H7 (cell line): ENCODE results near the gene SERPINB1. TPM values are rescaled to one million over a fixed set of nuclear protein-coding genes. Genes with fewer than 3 reads are reported as not detected.
"Not testable (repeated sequence)": the region's sequence is repeated elsewhere in the genome, so short reads cannot be mapped to it uniquely, and the experiment has no call there.

Source experiments
- DNase-seq: peaks from one replicate; pipeline ENCODE4 v3.0.0; 2012
- H3K27me3 ChIP-seq: 2 replicates; pipeline ENCODE4 v1.6.0; 2011; ENCODE audit warnings: mild to moderate bottlenecking, low read length; ENCODE audit not compliant: control insufficient read depth, insufficient read depth
- H3K36me3 ChIP-seq: replicated peaks from 2 replicates; pipeline ENCODE4 v1.5.1; 2011; ENCODE audit warnings: low read length; ENCODE audit not compliant: control insufficient read depth, insufficient read depth
- H3K4me3 ChIP-seq: 2 replicates; pipeline ENCODE4 v1.5.1; 2011; ENCODE audit warnings: low read depth, mild to moderate bottlenecking, control low read depth, low read length, moderate library complexity; ENCODE audit not compliant: insufficient read depth
- total RNA-seq: library from RNA; depleted of rRNA; stranded (reverse); fragments of >200 nt; shearing (Covaris generic); gene quantifications from 2 replicates; pipeline ENCODE4 v1.2.3, GENCODE V29; 2014; rRNA removed

Gene SERPINB1
- total RNA-seq, result 13.6 and 14.1 TPM in 2 replicates

DNA sequence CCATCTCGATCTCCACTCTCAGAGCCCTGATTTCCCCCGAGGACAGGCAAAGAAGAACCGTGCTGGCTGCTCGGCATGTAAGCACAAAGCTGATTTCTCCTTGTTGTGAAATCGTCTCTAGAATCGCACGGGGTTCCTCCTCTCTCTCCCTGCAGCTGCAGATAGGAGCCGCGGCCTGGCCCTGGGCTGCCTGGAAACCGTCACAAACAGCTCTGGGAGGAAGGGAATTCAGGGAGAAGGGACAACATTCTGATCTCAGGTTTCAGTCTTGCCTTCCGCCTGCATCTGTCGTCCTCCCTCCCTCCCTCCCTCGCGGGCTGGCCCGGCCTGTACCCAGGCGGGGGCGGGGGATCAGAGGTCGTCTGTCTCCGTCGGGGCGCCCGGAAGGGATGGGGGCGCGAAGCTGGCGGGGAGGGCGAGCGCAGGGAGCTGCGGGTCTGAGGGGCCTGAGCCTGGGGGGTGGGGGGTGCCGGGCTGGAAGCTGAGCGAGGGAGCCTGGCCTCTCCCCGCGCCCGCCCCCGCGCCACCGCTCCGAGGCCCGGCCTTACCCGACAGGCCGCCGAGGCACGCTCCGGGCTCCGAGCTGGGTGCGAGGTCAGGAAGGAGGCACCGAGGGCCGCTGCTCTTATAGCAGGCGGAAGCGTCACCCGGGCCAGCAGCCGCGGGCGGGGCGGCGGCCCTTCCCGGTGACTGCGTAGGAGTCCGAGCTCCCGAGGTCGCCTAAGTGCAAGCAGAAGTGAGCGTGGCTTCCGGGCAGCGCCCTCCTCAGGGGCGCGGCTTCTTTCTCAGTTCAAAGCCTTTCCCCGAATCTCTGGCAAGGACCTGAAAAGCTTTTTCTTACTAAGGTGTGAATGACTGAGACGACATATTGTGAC, at the start of gene SERPINB1:
Gene SERPINB1, minus strand, starts transcription at position 600 of the 875 bp plus-strand sequence. CDS start 1,277 bp downstream, outside the sequence.
- H3K27me3 ChIP-seq, result no peaks in the 10 kb centered on the region
- H3K36me3 ChIP-seq, result no peaks in the 10 kb centered on the region
- peak; percentile 94 for DNase-seq
- peak within 1 kb of the TSS; percentile 54 for H3K4me3 ChIP-seq

- DNase-seq, result no peak
- Histone ChIP-seq H3K27me3 (no peaks in the 10 kb centered on the region), H3K36me3 (peaks cover 36% of the 10 kb centered on the region), H3K4me3 (no peak overlapping the region)
Observed at GRCh38 chr6:2890976-2891767, 49.5 kb upstream of the SERPINB1 start.

GRCh38 chr6:2885967-2886735, 44.5 kb upstream of the SERPINB1 start:
- DNase-seq, result no peak
- H3K4me3 ChIP-seq, result no peak overlapping the region

GRCh38 chr6:2884804-2885203, 43.1 kb upstream of the SERPINB1 start:
- no peak for DNase-seq
- Histone ChIP-seq H3K27me3 (no peaks in the 10 kb centered on the region), H3K4me3 (no peak overlapping the region), H3K36me3 (peaks cover 2% of the 10 kb centered on the region)

More at GRCh38 chr6:2885967-2886735, 44.5 kb upstream of the SERPINB1 start:
- H3K27me3 ChIP-seq, result no peaks in the 10 kb centered on the region
- peaks cover 12% of the 10 kb centered on the region for H3K36me3 ChIP-seq

- Histone ChIP-seq H3K36me3 (no peaks in the 10 kb centered on the region), H3K27me3 (no peaks in the 10 kb centered on the region), H3K4me3 (no peak overlapping the region)
- DNase-seq, result no peak
Observed at GRCh38 chr6:2883673-2884072, 42.0 kb upstream of the SERPINB1 start.

DNA sequence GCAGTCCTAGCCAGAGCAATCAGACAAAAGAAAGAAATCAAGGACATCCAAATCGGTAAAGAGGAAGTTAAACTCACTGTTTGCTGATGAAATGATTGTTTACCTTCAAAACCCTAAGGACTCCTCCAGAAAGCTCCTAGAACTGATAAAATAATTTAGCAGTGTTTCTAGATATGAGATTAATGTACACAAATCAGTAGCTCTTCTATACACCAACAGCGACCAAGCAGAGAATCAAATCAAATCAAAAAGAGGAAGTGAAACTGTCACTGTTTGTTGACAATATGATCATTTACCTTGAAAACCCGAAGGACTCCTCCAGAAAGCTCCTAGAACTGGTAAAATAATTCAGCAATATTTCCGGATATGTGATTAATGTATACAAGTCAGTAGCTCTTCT, 39.8 kb upstream of the SERPINB1 start:
- Histone ChIP-seq H3K36me3 (no peaks in the 10 kb centered on the region), H3K4me3 (no peak overlapping the region), H3K27me3 (no peaks in the 10 kb centered on the region; the same call in 1 of the 2 replicates)
- DNase-seq, result no peak

DNA sequence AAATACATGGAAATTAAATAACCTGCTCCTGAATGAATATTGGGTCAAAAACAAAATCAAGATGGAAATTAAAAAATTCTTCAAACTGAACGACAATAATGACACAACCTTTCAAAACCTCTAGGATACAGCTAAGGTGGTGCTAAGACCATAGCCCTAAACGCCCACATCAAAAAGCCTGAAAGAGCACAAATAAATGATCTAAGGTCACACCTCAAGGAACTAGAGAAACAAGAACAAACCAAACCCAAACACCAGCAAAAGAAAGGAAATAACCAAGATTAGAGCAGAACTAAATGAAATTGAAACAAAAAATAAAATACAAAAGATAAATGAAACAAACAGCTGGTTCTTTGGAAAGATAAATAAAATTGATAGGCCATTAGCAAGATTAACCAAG, 38.5 kb upstream of the SERPINB1 start:
- not testable (repeated sequence) for H3K36me3 ChIP-seq, DNase-seq, H3K4me3 ChIP-seq, H3K27me3 ChIP-seq

GRCh38 chr6:2877960-2878359, 36.3 kb upstream of the SERPINB1 start:
- no peaks in the 10 kb centered on the region; the same call in 1 of the 2 replicates for H3K27me3 ChIP-seq
- H3K4me3 ChIP-seq, result no peak overlapping the region
- no peak for DNase-seq
- no peaks in the 10 kb centered on the region for H3K36me3 ChIP-seq

DNA sequence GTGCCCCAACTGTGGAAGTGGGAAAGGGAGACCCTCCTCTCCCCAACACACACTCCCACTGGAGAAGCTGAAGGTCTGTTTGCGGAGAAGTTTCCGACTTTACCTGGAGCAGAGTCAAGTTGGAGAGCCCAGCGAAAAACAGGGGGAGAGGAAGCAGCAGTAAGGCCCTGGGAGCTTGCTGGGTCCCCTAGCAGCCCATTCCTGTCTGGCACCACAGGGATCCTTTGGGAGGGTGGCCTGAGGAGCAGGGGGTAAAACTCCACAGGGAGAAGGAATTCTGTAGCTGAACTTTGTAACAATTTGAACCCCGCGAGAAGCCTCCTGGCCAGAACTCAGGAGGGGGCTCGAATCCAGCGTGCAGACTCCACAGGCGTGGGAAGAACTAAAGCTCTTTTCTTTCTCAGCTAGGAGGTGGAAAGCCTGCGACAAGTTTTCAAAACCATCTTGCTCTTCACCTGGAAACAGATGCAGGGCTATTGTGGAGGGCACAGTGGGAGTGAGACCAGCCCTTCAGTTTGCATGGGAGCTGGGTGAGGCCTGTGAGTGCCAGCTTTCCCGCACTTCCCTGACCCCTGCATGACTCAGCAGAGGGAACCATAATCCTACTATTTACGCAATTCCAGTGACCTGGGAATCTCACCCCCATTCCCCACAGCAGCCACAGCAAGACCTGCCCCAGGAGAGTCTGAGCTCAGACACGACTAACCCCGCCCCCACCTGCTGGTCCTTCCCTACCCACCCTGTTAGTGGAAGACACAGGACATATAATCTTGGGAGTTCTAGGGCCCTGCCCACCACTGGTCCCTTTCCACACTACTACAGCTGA, 35.6 kb upstream of the SERPINB1 start:
- Histone ChIP-seq H3K27me3 (no peaks in the 10 kb centered on the region; the same call in 1 of the 2 replicates), H3K4me3 (no peak overlapping the region), H3K36me3 (no peaks in the 10 kb centered on the region)
- DNase-seq, result no peak

DNA sequence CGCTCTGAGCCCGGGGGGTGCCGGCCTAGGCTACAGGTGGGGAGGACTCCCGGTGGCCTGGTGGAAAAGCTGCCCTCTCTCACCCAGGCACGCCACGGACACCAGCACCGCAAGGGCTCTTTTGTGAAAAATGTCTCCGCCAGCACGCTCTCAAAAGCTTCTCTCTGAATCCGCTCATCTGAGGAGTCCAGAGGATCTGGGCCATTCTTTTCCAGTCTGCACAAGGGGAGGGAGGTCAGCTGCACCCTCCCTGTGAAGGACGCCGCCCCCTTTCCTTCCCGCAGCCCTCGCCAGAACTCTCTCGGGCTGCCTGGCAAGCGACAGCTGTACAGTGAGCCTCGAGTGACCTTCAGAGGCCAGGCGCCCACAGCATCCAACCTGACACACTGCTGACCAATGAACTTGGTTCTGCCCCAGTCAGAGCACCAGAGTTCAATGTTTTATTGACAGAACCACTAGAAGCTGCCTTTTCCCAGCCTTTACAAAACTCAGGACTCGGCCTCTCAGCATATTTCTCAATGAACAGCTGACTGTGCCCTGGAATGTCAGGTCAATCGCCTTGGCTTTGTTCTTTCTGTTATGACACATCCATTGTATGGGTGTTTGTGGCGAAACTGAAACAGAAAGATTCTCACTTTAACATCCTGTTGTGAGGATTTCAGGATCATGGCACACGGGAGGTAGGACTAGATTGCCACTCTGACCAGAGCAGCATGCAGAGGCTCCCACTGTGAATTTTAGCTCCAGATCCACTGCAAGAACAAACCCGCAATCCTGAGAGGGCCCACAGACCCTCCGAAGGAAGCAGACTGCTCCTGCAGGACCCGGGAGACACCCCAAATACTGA, 34.8 kb upstream of the SERPINB1 start:
- no peaks in the 10 kb centered on the region for H3K36me3 ChIP-seq
- peak overlapping the region; percentile 67 for H3K4me3 ChIP-seq
- H3K27me3 ChIP-seq, result no peaks in the 10 kb centered on the region; the same call in 1 of the 2 replicates
- peak; percentile 74 for DNase-seq

DNA sequence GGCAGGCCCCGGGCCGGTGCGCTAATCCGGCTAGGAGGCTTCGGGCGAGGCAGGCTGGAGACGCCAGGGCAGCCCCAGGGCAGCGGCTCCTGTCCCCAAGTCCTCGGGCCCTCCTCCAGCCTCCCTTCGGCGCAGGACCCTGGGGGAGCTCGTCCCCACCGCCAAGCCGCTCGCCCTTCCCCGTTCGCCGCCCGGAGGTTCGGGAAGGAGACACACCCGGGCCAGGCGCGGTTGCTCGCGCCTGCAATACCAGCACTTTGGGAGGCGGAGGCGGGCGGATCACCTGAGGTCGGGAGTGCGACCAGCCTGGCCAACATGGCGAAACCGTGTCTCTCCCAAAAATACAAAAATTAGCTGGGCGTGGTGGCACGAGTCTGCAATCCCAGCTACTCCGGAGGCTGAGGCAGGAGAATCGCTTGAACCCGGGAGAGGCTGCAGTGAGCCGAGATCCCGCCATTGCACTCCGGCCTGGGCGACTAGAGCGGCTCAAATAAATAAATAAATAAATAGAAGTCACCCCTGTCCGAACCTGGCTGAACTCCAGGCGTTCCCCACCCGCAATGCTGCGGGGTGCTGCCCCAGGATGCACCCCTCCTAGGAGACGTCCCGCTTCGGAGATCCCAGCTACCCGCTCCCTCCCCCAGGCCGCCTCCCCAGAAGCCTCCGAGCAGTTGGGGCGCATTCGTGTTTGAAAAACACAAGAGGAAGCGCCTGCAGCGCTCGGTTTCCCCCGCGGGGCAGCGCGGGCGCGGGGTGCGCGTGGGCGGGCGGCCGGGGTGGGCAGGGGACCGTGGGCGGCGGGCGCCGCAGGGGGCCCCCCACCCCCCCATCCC, 33.9 kb upstream of the SERPINB1 start:
- H3K27me3 ChIP-seq, result no peaks in the 10 kb centered on the region; the same call in 1 of the 2 replicates
- peak; percentile 84 for DNase-seq

GRCh38 chr6:2873643-2874042, 32.0 kb upstream of the SERPINB1 start:
- Histone ChIP-seq H3K27me3 (no peaks in the 10 kb centered on the region; the same call in 1 of the 2 replicates), H3K36me3 (no peaks in the 10 kb centered on the region), H3K4me3 (no peak overlapping the region)
- no peak for DNase-seq

More for the DNA sequence above, 33.9 kb upstream of the SERPINB1 start:
- Histone ChIP-seq H3K4me3 (peak overlapping the region; percentile 67), H3K36me3 (no peaks in the 10 kb centered on the region)
